HCT116 (cell line): ENCODE results near the gene IQCF2. TPM values are rescaled to one million over a fixed set of nuclear protein-coding genes. Genes with fewer than 3 reads are reported as not detected.
A peak's percentile ranks its signal among the peaks of the same experiment; 100 is the strongest.

Source experiments
- ATAC-seq: fragments of 200-7000 bp; cut with Tn5 transposase; 2 replicates; pipeline ENCODE4 v1.9.1; 2020; ENCODE audit warnings: mild to moderate bottlenecking, moderate library complexity
- BruUV-seq: library from RNA; stranded (reverse); fragments of 400-500 nt; replicated peaks from 2 replicates; lab custom pipeline; 2021; lab: Mats Ljungman, UMichigan
- CTCF ChIA-PET: fragments of 300-600 bp; sonication (Branson Sonifier 250); formaldehyde crosslinking; loops from one replicate; lab custom pipeline; 2021; ENCODE audit warnings: antibody characterized with exemption; lab: Charles Lee
- POLR2A ChIA-PET: fragments of 300-600, 350-600 bp; sonication (Branson Sonifier 250); formaldehyde crosslinking; loops from one replicate; lab custom pipeline; 2021; ENCODE audit warnings: antibody characterized with exemption; lab: Charles Lee
- RAD21 ChIA-PET, 2 experiments: fragments of 300-600 bp; sonication (Branson Sonifier 250); formaldehyde crosslinking; loops; one replicate each; lab custom pipeline; 2023; ENCODE audit warnings: low total read pairs in 2 of 2; ENCODE audit not compliant: uncharacterized antibody in 2 of 2, unreplicated experiment in 2 of 2, low non-redundant PET in 1 of 2; lab: Charles Lee
- DNase-seq: peaks from one replicate; pipeline ENCODE4 v3.0.0-alpha.2; 2010; ENCODE audit warnings: low read depth, low spot score
- H2AFZ ChIP-seq: fragments of 200-600 bp; shearing (Covaris generic), sonication (generic); 2 replicates; pipeline ENCODE4 v1.6.1; 2017; ENCODE audit warnings: low read depth, mixed run types, mixed read lengths, antibody characterized with exemption, low read length; ENCODE audit not compliant: poor library complexity, severe bottlenecking
- H3K27ac ChIP-seq: 2 replicates; pipeline ENCODE4 v1.5.1; 2012; ENCODE audit warnings: low read depth, low read length
- H3K27me3 ChIP-seq: fragments of 200-600 bp; sonication (generic); 2 replicates; pipeline ENCODE4 v1.6.1; 2016; ENCODE audit warnings: mixed run types, low read length, mixed read lengths; ENCODE audit not compliant: insufficient read depth
- H3K36me3 ChIP-seq, 2 experiments: fragments of 200-500 bp in 1 of 2; fragments of 200-600 bp in 1 of 2; sonication (Bioruptor generic) in 1 of 2; sonication (generic) in 1 of 2; 2 replicates each; pipeline versions ENCODE4 v1.5.1 to v1.6.1; 2014 to 2016; ENCODE audit warnings: low read length in 2 of 2, inconsistent platforms in 1 of 2, mixed read lengths in 1 of 2, mixed run types in 1 of 2; ENCODE audit not compliant: insufficient read depth in 2 of 2, control insufficient read depth in 1 of 2
- H3K4me1 ChIP-seq, 2 experiments: fragments of 200-600 bp in 1 of 2; sonication (generic) in 1 of 2; 2 replicates each; pipeline versions ENCODE4 v1.5.1 to v1.6.1; 2012 to 2017; ENCODE audit warnings: low read length in 2 of 2, inconsistent platforms in 1 of 2, mild to moderate bottlenecking in 1 of 2, mixed read lengths in 1 of 2, mixed run types in 1 of 2, moderate library complexity in 1 of 2; ENCODE audit not compliant: insufficient read depth in 2 of 2, control insufficient read depth in 1 of 2
- H3K4me2 ChIP-seq: fragments of 200-600 bp; sonication (generic); 2 replicates; pipeline ENCODE4 v1.6.1; 2017; ENCODE audit warnings: mixed run types, low read length, mixed read lengths
- H3K4me3 ChIP-seq, 2 experiments: fragments of 200-600 bp in 1 of 2; sonication (generic) in 1 of 2; replicated peaks in 1 of 2; 2 replicates each; pipeline ENCODE4 v1.5.1; 2011 to 2016; ENCODE audit warnings: low read length in 2 of 2, control low read depth in 1 of 2, low read depth in 1 of 2, mild to moderate bottlenecking in 1 of 2, mixed read lengths in 1 of 2, mixed run types in 1 of 2
- H3K79me2 ChIP-seq: fragments of 200-600 bp; sonication (generic); 2 replicates; pipeline ENCODE4 v1.6.1; 2017; ENCODE audit warnings: mild to moderate bottlenecking, mixed run types, low read length, moderate library complexity, mixed read lengths; ENCODE audit not compliant: insufficient read depth
- H3K9ac ChIP-seq: fragments of 200-600 bp; sonication (generic); 2 replicates; pipeline ENCODE4 v1.6.1; 2016; ENCODE audit warnings: low read length, mixed read lengths
- H3K9me2 ChIP-seq: fragments of 200-600 bp; sonication (generic), shearing (Covaris generic); 2 replicates; pipeline ENCODE4 v1.6.1; 2017; ENCODE audit warnings: mixed run types, mild to moderate bottlenecking, moderate library complexity; ENCODE audit not compliant: insufficient read depth
- H3K9me3 ChIP-seq, 2 experiments: fragments of 200-500 bp in 1 of 2; fragments of 200-600 bp in 1 of 2; sonication (Bioruptor generic) in 1 of 2; sonication (generic) in 1 of 2; 2 replicates each; pipeline ENCODE4 v1.6.1; 2014 to 2017; ENCODE audit warnings: low read length in 2 of 2, mixed read lengths in 2 of 2, inconsistent platforms in 1 of 2, low read depth in 1 of 2, mild to moderate bottlenecking in 1 of 2, mixed run types in 1 of 2, moderate library complexity in 1 of 2; ENCODE audit not compliant: control insufficient read depth in 1 of 2, insufficient read depth in 1 of 2
- H4K20me1 ChIP-seq: fragments of 200-600 bp; sonication (generic), shearing (Covaris generic); 2 replicates; pipeline ENCODE4 v1.6.1; 2017; ENCODE audit warnings: mixed run types, mild to moderate bottlenecking, moderate library complexity; ENCODE audit not compliant: insufficient read depth
- CBX3 ChIP-seq: IDR thresholded peaks from 2 replicates; pipeline ENCODE4 v1.6.1; 2012; ENCODE audit warnings: low read depth
- CEBPB ChIP-seq: IDR thresholded peaks from 2 replicates; pipeline ENCODE4 v1.6.1; 2012; ENCODE audit warnings: low read depth
- EGR1 ChIP-seq: IDR thresholded peaks from 2 replicates; pipeline ENCODE4 v1.6.1; 2012; ENCODE audit warnings: low read depth
- ELF1 ChIP-seq: IDR thresholded peaks from 2 replicates; pipeline ENCODE4 v1.6.1; 2012; ENCODE audit warnings: low read depth, borderline replicate concordance
- EZH2 ChIP-seq: fragments of 200-600 bp; sonication (generic); IDR thresholded peaks from 2 replicates; pipeline ENCODE4 v1.6.1; 2017; ENCODE audit warnings: antibody characterized with exemption, mixed run types
- EZH2phosphoT487 ChIP-seq: fragments of 200-600 bp; IDR thresholded peaks from 2 replicates; pipeline ENCODE4 v1.6.1; 2018; ENCODE audit warnings: antibody characterized with exemption, borderline replicate concordance
- FOSL1 ChIP-seq: IDR thresholded peaks from 2 replicates; pipeline ENCODE4 v1.6.1; 2012; ENCODE audit warnings: low read depth
- JUND ChIP-seq: IDR thresholded peaks from 2 replicates; pipeline ENCODE4 v1.6.1; 2012
- POLR2A ChIP-seq: IDR thresholded peaks from 2 replicates; pipeline ENCODE4 v1.7.0; 2011; ENCODE audit warnings: borderline replicate concordance; ENCODE audit not compliant: insufficient read depth, insufficient read length; ENCODE audit errors: extremely low read depth
- SIN3A ChIP-seq: IDR thresholded peaks from 2 replicates; pipeline ENCODE4 v1.6.1; 2012; ENCODE audit warnings: low read depth
- SP1 ChIP-seq: IDR thresholded peaks from 2 replicates; pipeline ENCODE4 v1.6.1; 2012; ENCODE audit warnings: low read depth
- SRF ChIP-seq: IDR thresholded peaks from 2 replicates; pipeline ENCODE4 v1.6.1; 2012; ENCODE audit warnings: low read depth
- TCF7L2 ChIP-seq: IDR thresholded peaks from 2 replicates; pipeline ENCODE4 v1.7.0; 2011; ENCODE audit warnings: borderline replicate concordance, inconsistent platforms; ENCODE audit not compliant: insufficient read depth, insufficient read length; ENCODE audit errors: extremely low read depth
- ZNF274 ChIP-seq: fragments of 200-500 bp; sonication (Bioruptor generic); IDR thresholded peaks from 2 replicates; pipeline ENCODE4 v1.6.1; 2014; ENCODE audit warnings: mild to moderate bottlenecking, low read depth, low read length, inconsistent platforms
- intact Hi-C: fragments of 100-400 bp; cut with micrococcal nuclease; formaldehyde crosslinking; loops from 2 replicates; pipeline ENCODE4 v1.10.0; 2022
- total RNA-seq: library from RNA; stranded (reverse); gene quantifications from one replicate; pipeline ENCODE4 v1.2.1, GENCODE V29; 2021; ENCODE audit not compliant: unreplicated experiment
- TF ChIP-seq, protein P1 (sequence below): IDR thresholded peaks from 2 replicates; pipeline ENCODE4 v1.6.1; 2012
- TF ChIP-seq, protein P2 (sequence below): IDR thresholded peaks from 2 replicates; pipeline ENCODE4 v1.6.1; 2012
- TF ChIP-seq, protein P3 (sequence below): IDR thresholded peaks from 2 replicates; pipeline ENCODE4 v1.6.1; 2012; ENCODE audit warnings: low read depth

IQCF2 gene
- total RNA-seq, 1 experiment from 2014 or later: not detected

DNA sequence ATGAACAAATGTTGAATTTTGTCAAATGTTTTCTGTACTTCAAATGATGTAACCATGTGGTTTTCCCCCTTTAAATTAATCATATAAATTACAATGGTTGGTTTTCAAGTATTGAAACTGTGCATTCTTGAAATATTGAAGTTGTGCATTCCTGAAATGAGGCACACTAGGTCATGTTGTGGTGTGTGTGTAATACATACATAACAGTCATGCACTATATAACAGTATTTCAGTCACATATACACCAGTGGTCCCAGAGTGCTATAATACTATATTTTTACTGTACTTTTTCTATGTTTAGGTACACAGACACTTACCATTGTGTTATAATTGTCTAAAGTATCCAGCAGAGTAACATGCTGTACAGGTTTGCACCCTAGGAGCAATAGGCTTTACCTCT, 25.0 kb downstream of the IQCF2 start (continued):
- no peak for TF ChIP-seq ELF1
- no peak for TF ChIP-seq ZNF274
- TF ChIP-seq CBX3: no peak
- no peak for TF ChIP-seq SP1
- no peak for TF ChIP-seq TCF7L2
- no peak for TF ChIP-seq EZH2
- TF ChIP-seq, protein P1, sequence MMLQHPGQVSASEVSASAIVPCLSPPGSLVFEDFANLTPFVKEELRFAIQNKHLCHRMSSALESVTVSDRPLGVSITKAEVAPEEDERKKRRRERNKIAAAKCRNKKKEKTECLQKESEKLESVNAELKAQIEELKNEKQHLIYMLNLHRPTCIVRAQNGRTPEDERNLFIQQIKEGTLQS: no peak
- TF ChIP-seq, protein P2, sequence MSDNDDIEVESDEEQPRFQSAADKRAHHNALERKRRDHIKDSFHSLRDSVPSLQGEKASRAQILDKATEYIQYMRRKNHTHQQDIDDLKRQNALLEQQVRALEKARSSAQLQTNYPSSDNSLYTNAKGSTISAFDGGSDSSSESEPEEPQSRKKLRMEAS: no peak
- no peak for TF ChIP-seq POLR2A
- no peak for TF ChIP-seq FOSL1
- no peak for TF ChIP-seq JUND

DNA sequence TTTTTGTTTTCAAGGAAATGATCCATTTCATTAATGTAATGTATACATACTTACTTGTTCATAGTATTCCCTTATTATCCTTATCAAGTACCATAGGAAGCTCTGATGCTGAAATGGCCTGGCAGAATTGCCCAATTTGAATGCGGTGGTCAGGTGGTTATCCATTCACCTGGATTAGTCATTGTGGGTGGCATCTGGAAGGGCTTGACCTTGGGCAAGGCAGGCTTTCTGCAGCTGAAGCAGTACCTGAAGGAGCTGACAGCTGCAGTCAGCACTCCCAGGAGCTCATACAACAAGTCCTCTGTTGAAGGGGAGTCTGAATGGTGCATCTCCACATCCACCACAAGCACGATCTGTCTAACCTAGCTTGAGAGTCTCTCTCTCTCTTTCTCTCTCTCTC, 26.2 kb downstream of the IQCF2 start:
- RAD21 ChIA-PET: interaction anchor here in 1 of 2 experiments (0.6 kb wide), 1 partner anchor 186 kb away, joined by 3 read pairs; no protein-coding TSS in a partner anchor
- POLR2A ChIA-PET: interaction anchor here (0.7 kb wide), 1 partner anchor 10 kb away, joined by 3 read pairs; no protein-coding TSS in a partner anchor
- H3K79me2 ChIP-seq: no peaks in the 10 kb centered on the region
- H2AFZ ChIP-seq: peak overlapping the region; percentile 66
- DNase-seq (no peak), ATAC-seq (peak; percentile 85)
- intact Hi-C loops: no loop called here
- H3K9me2 ChIP-seq: no peaks in the 10 kb centered on the region
- peak overlapping the region; percentile 58 for H3K4me2 ChIP-seq
- no TSS peak for BruUV-seq
- H3K27ac ChIP-seq: no peak overlapping the region
- H3K9me3 ChIP-seq: no peaks in the 10 kb centered on the region
- H3K4me3 ChIP-seq: no peak overlapping the region
- CTCF ChIA-PET: interaction anchor here (1.2 kb wide), 1 partner anchor 10 kb away, joined by 4 read pairs; no protein-coding TSS in a partner anchor
- H3K9ac ChIP-seq: no peak overlapping the region
- H4K20me1 ChIP-seq: no peaks in the 10 kb centered on the region
- H3K36me3 ChIP-seq: no peaks in the 10 kb centered on the region
- no peaks in the 10 kb centered on the region for H3K27me3 ChIP-seq
- H3K4me1 ChIP-seq: peaks cover 9 to 14% of the 10 kb centered on the region in 2 experiments
- TF ChIP-seq SIN3A: no peak
- TF ChIP-seq CEBPB: peak; percentile 94
- TF ChIP-seq, protein P3, sequence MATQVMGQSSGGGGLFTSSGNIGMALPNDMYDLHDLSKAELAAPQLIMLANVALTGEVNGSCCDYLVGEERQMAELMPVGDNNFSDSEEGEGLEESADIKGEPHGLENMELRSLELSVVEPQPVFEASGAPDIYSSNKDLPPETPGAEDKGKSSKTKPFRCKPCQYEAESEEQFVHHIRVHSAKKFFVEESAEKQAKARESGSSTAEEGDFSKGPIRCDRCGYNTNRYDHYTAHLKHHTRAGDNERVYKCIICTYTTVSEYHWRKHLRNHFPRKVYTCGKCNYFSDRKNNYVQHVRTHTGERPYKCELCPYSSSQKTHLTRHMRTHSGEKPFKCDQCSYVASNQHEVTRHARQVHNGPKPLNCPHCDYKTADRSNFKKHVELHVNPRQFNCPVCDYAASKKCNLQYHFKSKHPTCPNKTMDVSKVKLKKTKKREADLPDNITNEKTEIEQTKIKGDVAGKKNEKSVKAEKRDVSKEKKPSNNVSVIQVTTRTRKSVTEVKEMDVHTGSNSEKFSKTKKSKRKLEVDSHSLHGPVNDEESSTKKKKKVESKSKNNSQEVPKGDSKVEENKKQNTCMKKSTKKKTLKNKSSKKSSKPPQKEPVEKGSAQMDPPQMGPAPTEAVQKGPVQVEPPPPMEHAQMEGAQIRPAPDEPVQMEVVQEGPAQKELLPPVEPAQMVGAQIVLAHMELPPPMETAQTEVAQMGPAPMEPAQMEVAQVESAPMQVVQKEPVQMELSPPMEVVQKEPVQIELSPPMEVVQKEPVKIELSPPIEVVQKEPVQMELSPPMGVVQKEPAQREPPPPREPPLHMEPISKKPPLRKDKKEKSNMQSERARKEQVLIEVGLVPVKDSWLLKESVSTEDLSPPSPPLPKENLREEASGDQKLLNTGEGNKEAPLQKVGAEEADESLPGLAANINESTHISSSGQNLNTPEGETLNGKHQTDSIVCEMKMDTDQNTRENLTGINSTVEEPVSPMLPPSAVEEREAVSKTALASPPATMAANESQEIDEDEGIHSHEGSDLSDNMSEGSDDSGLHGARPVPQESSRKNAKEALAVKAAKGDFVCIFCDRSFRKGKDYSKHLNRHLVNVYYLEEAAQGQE: no peak
- TF ChIP-seq ELF1: no peak
- TF ChIP-seq SP1: peak; percentile 45; the same call in 1 of the 2 replicates
- no peak; the same call in 1 of the 2 replicates for TF ChIP-seq CBX3
- TF ChIP-seq EZH2phosphoT487: no peak
- peak; percentile 23; the same call in 1 of the 2 replicates for TF ChIP-seq JUND
- TF ChIP-seq, protein P2: no peak
- TF ChIP-seq FOSL1: peak; percentile 56
- TF ChIP-seq EGR1: no peak
- no peak for TF ChIP-seq EZH2
- TF ChIP-seq TCF7L2: no peak
- TF ChIP-seq SRF: no peak
